ENCODE results near the gene PARN.

The PARN gene

GRCh38 chr16:14496047-14496770, 133.9 kb downstream of the PARN start:
- DNase-seq, result no peak

GRCh38 chr16:14495213-14496046, 134.6 kb downstream of the PARN start:
- no peak for DNase-seq

GRCh38 chr16:14494396-14494966, 135.6 kb downstream of the PARN start:
- no peak for DNase-seq

- DNase-seq, result no peak
Observed at GRCh38 chr16:14493791-14494190, 136.3 kb downstream of the PARN start.

- DNase-seq, result no peak
Observed at GRCh38 chr16:14492614-14493013, 137.4 kb downstream of the PARN start.

- no peak for DNase-seq
Observed at GRCh38 chr16:14491861-14492529, 138.1 kb downstream of the PARN start.

GRCh38 chr16:14490235-14490634, 139.8 kb downstream of the PARN start:
- DNase-seq, result no peak

- peak; percentile 65 for DNase-seq
Observed at GRCh38 chr16:14489460-14489859, 140.6 kb downstream of the PARN start.

GRCh38 chr16:14487579-14487978, 142.5 kb downstream of the PARN start:
- no peak for DNase-seq

GRCh38 chr16:14486520-14487303, 143.3 kb downstream of the PARN start:
- peak; percentile 93 for DNase-seq

- no peak for DNase-seq
Observed at GRCh38 chr16:14485811-14486519, 144.1 kb downstream of the PARN start.

- no peak for DNase-seq
Observed at GRCh38 chr16:14485121-14485551, 144.9 kb downstream of the PARN start.

GRCh38 chr16:14483819-14484385, 146.2 kb downstream of the PARN start:
- no peak for DNase-seq

GRCh38 chr16:14476183-14476582, 153.9 kb downstream of the PARN start:
- no peak for DNase-seq

GRCh38 chr16:14475370-14476139, 154.5 kb downstream of the PARN start:
- DNase-seq, result no peak

GRCh38 chr16:14473488-14473887, 156.6 kb downstream of the PARN start:
- DNase-seq, result no peak

- DNase-seq, result no peak
Observed at GRCh38 chr16:14472357-14472756, 157.7 kb downstream of the PARN start.

GRCh38 chr16:14470788-14471187, 159.3 kb downstream of the PARN start:
- no peak for DNase-seq

GRCh38 chr16:14465799-14466198, 164.3 kb downstream of the PARN start:
- DNase-seq, result no peak

- DNase-seq, result no peak
Observed at GRCh38 chr16:14464796-14465195, 165.3 kb downstream of the PARN start.

- DNase-seq, result no peak
Observed at GRCh38 chr16:14464192-14464591, 165.9 kb downstream of the PARN start.

Measured in hematopoietic multipotent progenitor cell treated with erythropoietin and hydrocortisone succinate and interleukin-3 and kit ligand, for 8 days (in vitro differentiated cells).